ENCODE results near the gene TMEM45A.

TMEM45A gene

GRCh38 chr3:100609305-100609704, 116.9 kb downstream of the TMEM45A start, which contains the start of gene ADGRG7:
ADGRG7 (plus strand) TSS chr3:100609601; CDS start chr3:100609857, 256 bp downstream.
- Mint-ChIP-seq H3K4me1 (no peaks in the 10 kb centered on the region), H3K4me3 (no peak within 1 kb of the TSS), H3K27me3 (ENCODE audit: low read depth, poor library complexity) (peaks cover 3% of the 10 kb centered on the region), H3K27ac (no peak within 1 kb of the TSS), H3K9me3 (no peaks in the 10 kb centered on the region), H3K36me3 (ENCODE audit: low read depth) (no peaks in the 10 kb centered on the region)
- no peak for DNase-seq
- TF ChIP-seq CTCF (IDR thresholded peaks at IDR 0.05), result no peak

- TF ChIP-seq CTCF (IDR thresholded peaks at IDR 0.05), result no peak
- Mint-ChIP-seq H3K27ac (no peak overlapping the region), H3K27me3 (ENCODE audit: low read depth, poor library complexity) (peaks cover 3% of the 10 kb centered on the region), H3K9me3 (no peaks in the 10 kb centered on the region), H3K36me3 (ENCODE audit: low read depth) (no peaks in the 10 kb centered on the region), H3K4me3 (no peak overlapping the region), H3K4me1 (no peaks in the 10 kb centered on the region)
- no peak for DNase-seq
Observed at GRCh38 chr3:100609963-100610362, 117.5 kb downstream of the TMEM45A start.

GRCh38 chr3:100611221-100611620, 118.8 kb downstream of the TMEM45A start:
- Mint-ChIP-seq H3K4me3 (no peak overlapping the region), H3K9me3 (no peaks in the 10 kb centered on the region), H3K27ac (no peak overlapping the region), H3K27me3 (ENCODE audit: low read depth, poor library complexity) (peaks cover 10% of the 10 kb centered on the region), H3K36me3 (ENCODE audit: low read depth) (no peaks in the 10 kb centered on the region), H3K4me1 (no peaks in the 10 kb centered on the region)
- TF ChIP-seq CTCF (IDR thresholded peaks at IDR 0.05), result no peak
- DNase-seq, result no peak

- H3K4me1 Mint-ChIP-seq, result no peaks in the 10 kb centered on the region
- H3K9me3 Mint-ChIP-seq, result peaks cover 8% of the 10 kb centered on the region
- no peak for DNase-seq
- H3K27me3 Mint-ChIP-seq (ENCODE audit: low read depth, poor library complexity), result peaks cover 10% of the 10 kb centered on the region
- H3K4me3 Mint-ChIP-seq, result no peak overlapping the region
- TF ChIP-seq CTCF (IDR thresholded peaks at IDR 0.05), result no peak
- H3K36me3 Mint-ChIP-seq (ENCODE audit: low read depth), result no peaks in the 10 kb centered on the region
- H3K27ac Mint-ChIP-seq, result no peak overlapping the region
Observed at GRCh38 chr3:100613721-100614390, 121.4 kb downstream of the TMEM45A start.

GRCh38 chr3:100614941-100615340, 122.5 kb downstream of the TMEM45A start:
- Mint-ChIP-seq H3K36me3 (ENCODE audit: low read depth) (no peaks in the 10 kb centered on the region), H3K4me3 (no peak overlapping the region), H3K4me1 (no peaks in the 10 kb centered on the region), H3K27ac (no peak overlapping the region), H3K27me3 (ENCODE audit: low read depth, poor library complexity) (peaks cover 9% of the 10 kb centered on the region), H3K9me3 (peaks cover 11% of the 10 kb centered on the region)
- DNase-seq, result no peak
- TF ChIP-seq CTCF (IDR thresholded peaks at IDR 0.05), result no peak

GRCh38 chr3:100615684-100616083, 123.3 kb downstream of the TMEM45A start:
- Mint-ChIP-seq H3K27ac (no peak overlapping the region), H3K4me1 (no peaks in the 10 kb centered on the region), H3K4me3 (no peak overlapping the region), H3K9me3 (peaks cover 11% of the 10 kb centered on the region), H3K27me3 (ENCODE audit: low read depth, poor library complexity) (peaks cover 9% of the 10 kb centered on the region), H3K36me3 (ENCODE audit: low read depth) (no peaks in the 10 kb centered on the region)
- no peak for TF ChIP-seq CTCF (IDR thresholded peaks at IDR 0.05)
- DNase-seq, result no peak
